H9 (cell line): ENCODE data around the gene WRAP73. TPM values are rescaled to one million over a fixed set of nuclear protein-coding genes. Genes with fewer than 3 reads are reported as not detected.

Experiments
- DNase-seq: peaks from one replicate; pipeline ENCODE4 v3.0.0-alpha.2; 2017
- H2AFZ ChIP-seq: one replicate; pipeline ENCODE4 v1.6.1; 2013; ENCODE audit warnings: mild to moderate bottlenecking, low read length, control low read depth, moderate library complexity
- H2AK5ac ChIP-seq: 2 replicates; pipeline ENCODE4 v1.6.1; 2013; ENCODE audit warnings: low read length, control low read depth, mixed read lengths; ENCODE audit not compliant: insufficient read length
- H2BK120ac ChIP-seq: one replicate; pipeline ENCODE4 v1.6.1; 2013; ENCODE audit warnings: low read depth, mild to moderate bottlenecking, low read length, control low read depth, inconsistent platforms; ENCODE audit not compliant: poor library complexity, severe bottlenecking
- H2BK12ac ChIP-seq: 2 replicates; pipeline ENCODE4 v1.6.1; 2013; ENCODE audit warnings: low read length, control low read depth, mixed read lengths, low read depth; ENCODE audit not compliant: insufficient read length
- H2BK15ac ChIP-seq: 2 replicates; pipeline ENCODE4 v1.6.1; 2013; ENCODE audit warnings: low read depth, low read length, control low read depth
- H2BK20ac ChIP-seq: one replicate; pipeline ENCODE4 v1.6.1; 2013; ENCODE audit warnings: low read depth, mild to moderate bottlenecking, low read length, control low read depth, inconsistent platforms; ENCODE audit not compliant: poor library complexity, severe bottlenecking
- H2BK5ac ChIP-seq: 2 replicates; pipeline ENCODE4 v1.6.1; 2013; ENCODE audit warnings: low read length, control low read depth, mixed read lengths; ENCODE audit not compliant: insufficient read length
- H3K14ac ChIP-seq: 2 replicates; pipeline ENCODE4 v1.6.1; 2013; ENCODE audit warnings: low read length, control low read depth; ENCODE audit not compliant: insufficient read depth
- H3K18ac ChIP-seq: 2 replicates; pipeline ENCODE4 v1.6.1; 2013; ENCODE audit warnings: low read depth, mild to moderate bottlenecking, mixed read lengths, low read length, control low read depth; ENCODE audit not compliant: insufficient read length
- H3K23ac ChIP-seq: 2 replicates; pipeline ENCODE4 v1.6.1; 2013; ENCODE audit warnings: low read length, control low read depth, mixed read lengths, low read depth; ENCODE audit not compliant: insufficient read length
- H3K23me2 ChIP-seq: 2 replicates; pipeline ENCODE4 v1.6.1; 2013; ENCODE audit warnings: low read depth, mild to moderate bottlenecking, mixed read lengths, low read length, control low read depth; ENCODE audit not compliant: insufficient read length, poor library complexity, severe bottlenecking
- H3K27ac ChIP-seq: 2 replicates; pipeline ENCODE4 v1.5.1; 2013; ENCODE audit warnings: low read length, control low read depth, mixed read lengths, low read depth; ENCODE audit not compliant: insufficient read length
- H3K27me3 ChIP-seq: 2 replicates; pipeline ENCODE4 v1.6.1; 2013; ENCODE audit warnings: low read length, control low read depth, inconsistent platforms; ENCODE audit not compliant: insufficient read depth
- H3K4ac ChIP-seq: 2 replicates; pipeline ENCODE4 v1.6.1; 2013; ENCODE audit warnings: low read depth, mild to moderate bottlenecking, control low read depth, inconsistent platforms, low read length, moderate library complexity
- H3K4me1 ChIP-seq: 2 replicates; pipeline ENCODE4 v1.6.1; 2013; ENCODE audit warnings: low read length, control low read depth, inconsistent platforms; ENCODE audit not compliant: insufficient read depth
- H3K4me2 ChIP-seq: 2 replicates; pipeline ENCODE4 v1.6.1; 2013; ENCODE audit warnings: low read length, control low read depth, mixed read lengths; ENCODE audit not compliant: insufficient read length, insufficient read depth
- H3K56ac ChIP-seq: 2 replicates; pipeline ENCODE4 v1.6.1; 2013; ENCODE audit warnings: low read depth, mild to moderate bottlenecking, mixed read lengths, low read length, control low read depth; ENCODE audit not compliant: insufficient read length
- H3K79me1 ChIP-seq: 2 replicates; pipeline ENCODE4 v1.6.1; 2013; ENCODE audit warnings: low read depth, mild to moderate bottlenecking, moderate library complexity, low read length, control low read depth, inconsistent platforms; ENCODE audit not compliant: insufficient read depth, poor library complexity, severe bottlenecking
- H3K79me2 ChIP-seq: 2 replicates; pipeline ENCODE4 v1.6.1; 2013; ENCODE audit warnings: low read length, control low read depth, inconsistent platforms; ENCODE audit not compliant: insufficient read depth
- H3K9ac ChIP-seq: 2 replicates; pipeline ENCODE4 v1.6.1; 2013; ENCODE audit warnings: low read length, control low read depth, mixed read lengths; ENCODE audit not compliant: insufficient read length; ENCODE audit errors: extremely low read depth
- H3K9me3 ChIP-seq: one replicate; pipeline ENCODE4 v1.6.1; 2013; ENCODE audit warnings: low read depth, low read length, inconsistent platforms; ENCODE audit not compliant: control insufficient read depth
- H3T11ph ChIP-seq: one replicate; pipeline ENCODE4 v1.6.1; 2013; ENCODE audit warnings: mild to moderate bottlenecking, low read length, control low read depth, inconsistent platforms
- H4K20me1 ChIP-seq: one replicate; pipeline ENCODE4 v1.6.1; 2013; ENCODE audit not compliant: control insufficient read depth, insufficient read length, insufficient read depth
- H4K5ac ChIP-seq: 2 replicates; pipeline ENCODE4 v1.6.1; 2013; ENCODE audit warnings: low read depth, mild to moderate bottlenecking, mixed read lengths, low read length, control low read depth; ENCODE audit not compliant: insufficient read length
- H4K8ac ChIP-seq: replicated peaks from 2 replicates; pipeline ENCODE4 v1.6.1; 2013; ENCODE audit warnings: low read length, control low read depth, mixed read lengths, low read depth; ENCODE audit not compliant: insufficient read length
- H4K91ac ChIP-seq: 2 replicates; pipeline ENCODE4 v1.6.1; 2013; ENCODE audit warnings: low read depth, mild to moderate bottlenecking, moderate library complexity, mixed read lengths, low read length, control low read depth; ENCODE audit not compliant: insufficient read length
- H3K27ac Mint-ChIP-seq, 3 experiments: 2 replicates in 2 of 3; 3 replicates in 1 of 3; pipeline ENCODE4 v1.8.0; 2020 to 2021; ENCODE audit warnings: mixed read lengths in 3 of 3, mild to moderate bottlenecking in 1 of 3, moderate library complexity in 1 of 3
- H3K27me3 Mint-ChIP-seq: 2 replicates; pipeline ENCODE4 v1.8.0; 2021; ENCODE audit warnings: low read depth, mild to moderate bottlenecking, moderate library complexity, mixed read lengths
- H3K36me3 Mint-ChIP-seq, 3 experiments: 2 replicates in 2 of 3; 3 replicates in 1 of 3; pipeline ENCODE4 v1.8.0; 2020 to 2021; ENCODE audit warnings: low read depth in 3 of 3, mixed read lengths in 3 of 3; ENCODE audit not compliant: insufficient read depth in 1 of 3
- H3K4me1 Mint-ChIP-seq, 2 experiments: 2 replicates each; pipeline ENCODE4 v1.8.0; 2020; ENCODE audit warnings: mixed read lengths in 2 of 2
- H3K4me3 Mint-ChIP-seq, 2 experiments: 2 replicates in 1 of 2; 3 replicates in 1 of 2; pipeline ENCODE4 v1.8.0; 2020 to 2021; ENCODE audit warnings: mild to moderate bottlenecking in 2 of 2, mixed read lengths in 2 of 2, moderate library complexity in 1 of 2
- H3K9me3 Mint-ChIP-seq, 2 experiments: 2 replicates in 1 of 2; 3 replicates in 1 of 2; pipeline ENCODE4 v1.8.0; 2020; ENCODE audit warnings: mild to moderate bottlenecking in 2 of 2, mixed read lengths in 2 of 2, moderate library complexity in 1 of 2
- CTCF ChIP-seq: fragments of 200-600 bp; sonication (generic); conservative IDR thresholded peaks from 3 replicates; pipeline ENCODE4 v1.8.0; 2021; ENCODE audit warnings: antibody characterized with exemption, mild to moderate bottlenecking
- WGBS: extraction: QIAGEN DNeasy Blood & Tissue Kit; methylation state at CpG from one replicate; pipeline ENCODE4 v1.1.7; 2013; ENCODE audit warnings: missing lambda C conversion rate, low lambda C conversion rate, mixed read lengths; ENCODE audit not compliant: insufficient read length; ENCODE audit errors: extremely low coverage; 5-methylcytosine and 5-hydroxymethylcytosine counted together
- total RNA-seq: library from RNA; stranded (reverse); gene quantifications from 2 replicates; pipeline ENCODE4 v1.2.1, GENCODE V29; 2021

Gene WRAP73
- total RNA-seq, 1 experiment from 2014 or later: 28.4 TPM

DNA sequence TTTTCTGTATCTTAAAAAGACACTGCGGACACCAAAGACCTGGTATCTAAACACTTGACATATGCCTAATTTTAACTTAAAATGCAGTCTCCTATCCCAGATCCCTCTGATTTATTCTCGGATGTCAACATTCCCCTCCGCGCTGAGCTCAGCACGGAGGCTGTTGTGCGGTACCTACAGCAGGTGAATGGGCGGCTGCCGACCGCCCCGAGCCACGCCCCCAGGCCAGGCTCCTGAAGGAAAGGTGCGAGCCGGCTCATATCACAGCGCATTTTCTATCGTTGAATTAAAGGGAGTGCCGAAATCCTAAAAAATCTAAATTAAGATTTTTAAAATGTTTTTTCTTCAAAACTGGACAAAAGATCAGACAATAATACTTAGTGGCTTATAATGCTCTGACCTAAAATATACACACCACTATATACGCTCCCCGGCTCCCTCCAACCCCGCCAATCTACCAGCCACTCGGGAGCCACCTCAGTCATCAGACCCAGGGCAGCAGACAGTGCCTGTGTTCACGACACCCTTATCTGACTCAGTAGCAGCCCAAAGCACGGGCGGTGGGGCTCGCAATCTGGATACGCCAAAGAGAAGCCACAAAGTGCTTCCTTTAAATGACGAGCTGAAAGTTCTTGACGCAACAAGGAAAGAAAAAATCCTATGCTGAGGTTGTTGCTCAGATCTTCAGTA is 4.1 kb downstream of the WRAP73 start:
- no peak overlapping the region for H3K4me3 Mint-ChIP-seq

More for the DNA sequence above, 4.1 kb downstream of the WRAP73 start:
- H3K79me1 ChIP-seq: no peaks in the 10 kb centered on the region
- no peak overlapping the region for H3K23ac ChIP-seq
- peaks cover 5% of the 10 kb centered on the region; the same call in 1 of the 2 replicates for H3K27me3 ChIP-seq
- no peak overlapping the region for H3K14ac ChIP-seq
- H4K20me1 ChIP-seq: no peaks in the 10 kb centered on the region
- no peak overlapping the region for H2AFZ ChIP-seq
- no peak overlapping the region for H2BK15ac ChIP-seq
- no peak overlapping the region for H4K91ac ChIP-seq
- H3K4me2 ChIP-seq: no peak overlapping the region
- no peak overlapping the region for H2AK5ac ChIP-seq
- no peak overlapping the region for H2BK5ac ChIP-seq
- WGBS: no CpG with 5 or more reads among the region's 27 CpGs
- H3K79me2 ChIP-seq: peaks cover 3% of the 10 kb centered on the region; the same call in 1 of the 2 replicates
- Mint-ChIP-seq H3K36me3 (peaks cover 0 to 41% (median 16%) of the 10 kb centered on the region in 3 experiments), H3K4me1 (peaks cover 7 to 9% of the 10 kb centered on the region in 2 experiments; a peak in 3 of 4 replicates), H3K9me3 (no peaks in the 10 kb centered on the region), H3K27ac (no peak overlapping the region), H3K27me3 (peaks cover 9% of the 10 kb centered on the region)
- no peak for TF ChIP-seq CTCF
- H4K8ac ChIP-seq: no peak overlapping the region
- no peak overlapping the region for H3K9ac ChIP-seq
- no peak overlapping the region for H2BK12ac ChIP-seq
- no peaks in the 10 kb centered on the region for H3K9me3 ChIP-seq
- no peak overlapping the region for H2BK120ac ChIP-seq
- no peak overlapping the region for H3K18ac ChIP-seq
- H3K4me1 ChIP-seq: no peaks in the 10 kb centered on the region
- no peak overlapping the region for H3T11ph ChIP-seq
- no peak overlapping the region for H3K27ac ChIP-seq
- H4K5ac ChIP-seq: no peak overlapping the region
- H3K56ac ChIP-seq: no peak overlapping the region
- no peak overlapping the region for H3K4ac ChIP-seq
- peaks cover 13% of the 10 kb centered on the region for H3K23me2 ChIP-seq
- no peak overlapping the region for H2BK20ac ChIP-seq
- no peak for DNase-seq
